Astrocyte of the spinal cord (primary cell): ENCODE data around the gene SNU13.
"Not testable (repeated sequence)": the region's sequence is repeated elsewhere in the genome, so short reads cannot be mapped to it uniquely, and the experiment has no call there.

Source experiments
- DNase-seq: peaks from one replicate; pipeline ENCODE4 v3.0.0; 2011; ENCODE audit warnings: low read depth, low spot score
- H3K4me3 ChIP-seq: 2 replicates; pipeline ENCODE4 v1.5.1; 2011; ENCODE audit warnings: low read depth, mild to moderate bottlenecking, low read length, moderate library complexity
- CTCF ChIP-seq: IDR thresholded peaks from 2 replicates; pipeline ENCODE4 v1.5.1; 2012; ENCODE audit warnings: low read depth, mild to moderate bottlenecking, low read length, inconsistent platforms
- in situ Hi-C: cut with HindIII; loops from 2 replicates; pipeline ENCODE4 v1.10.0; 2017; ENCODE audit warnings: low sequenced_read_pairs

SNU13 gene

GRCh38 chr22:41688365-41689211, at the start of gene SNU13:
TSS of gene SNU13 (minus strand) at chr22:41688867. CDS start at chr22:41688796, 71 bp downstream.
- in situ Hi-C loops, result no loop called here
- no peak for TF ChIP-seq CTCF
- peak within 1 kb of the TSS; percentile 87 for H3K4me3 ChIP-seq
- DNase-seq, result peak; percentile 91

GRCh38 chr22:41733241-41733640, 44.6 kb upstream of the SNU13 start:
- DNase-seq, in situ Hi-C loops, H3K4me3 ChIP-seq: not testable (repeated sequence)

GRCh38 chr22:41732096-41732772, 43.6 kb upstream of the SNU13 start:
- in situ Hi-C loops, result no loop called here

GRCh38 chr22:41731609-41732008, 42.9 kb upstream of the SNU13 start:
- no peak for DNase-seq
- no peak for TF ChIP-seq CTCF
- in situ Hi-C loops, result no loop called here
- no peak overlapping the region for H3K4me3 ChIP-seq

More at GRCh38 chr22:41732096-41732772, 43.6 kb upstream of the SNU13 start:
- TF ChIP-seq CTCF, result no peak
- no peak for DNase-seq
- no peak overlapping the region for H3K4me3 ChIP-seq

GRCh38 chr22:41725510-41726110, 36.9 kb upstream of the SNU13 start:
- DNase-seq, result no peak
- no peak overlapping the region for H3K4me3 ChIP-seq
- in situ Hi-C loops, result no loop called here
- TF ChIP-seq CTCF, result no peak

- TF ChIP-seq CTCF, result no peak
- no peak for DNase-seq
- in situ Hi-C loops, result no loop called here
- no peak overlapping the region for H3K4me3 ChIP-seq
Observed at GRCh38 chr22:41722496-41722895, 33.8 kb upstream of the SNU13 start.
